Kidney (tissue), 14 donors: ENCODE data around the gene SLX4IP. TPM values are rescaled to one million over a fixed set of nuclear protein-coding genes. Genes with fewer than 3 reads are reported as not detected.
"Not testable (repeated sequence)": the region's sequence is repeated elsewhere in the genome, so short reads cannot be mapped to it uniquely, and the experiment has no call there.

ENCODE experiments used
- DNase-seq, 5 donors: peaks; one replicate each; pipeline ENCODE4 v3.0.0-alpha.2; 2013 to 2020
- FAIRE-seq: peaks from 2 replicates; lab custom pipeline; 2012; peaks lifted over from hg19 to GRCh38; lab: Jason Lieb, UNC
- H3K27ac ChIP-seq, 2 donors: one replicate each; pipeline ENCODE4 v1.7.0; 2013; ENCODE audit warnings: low read depth in 2 of 2, low read length in 2 of 2, inconsistent platforms in 1 of 2
- H3K27me3 ChIP-seq: one replicate; pipeline ENCODE4 v1.7.1; 2013; ENCODE audit warnings: low read length, inconsistent platforms; ENCODE audit not compliant: control insufficient read depth, insufficient read depth
- H3K36me3 ChIP-seq, 3 donors: one replicate each; pipeline versions ENCODE4 v1.7.0 to v1.7.1; 2013; ENCODE audit warnings: low read length in 3 of 3, control low read depth in 1 of 3, inconsistent platforms in 1 of 3; ENCODE audit not compliant: insufficient read depth in 3 of 3, control insufficient read depth in 2 of 3
- H3K4me1 ChIP-seq, 3 donors: one replicate each; pipeline versions ENCODE4 v1.7.0 to v1.7.1; 2013; ENCODE audit warnings: low read length in 3 of 3, inconsistent platforms in 1 of 3, low read depth in 1 of 3; ENCODE audit not compliant: control insufficient read depth in 2 of 3, insufficient read depth in 2 of 3
- H3K4me3 ChIP-seq, 3 donors: one replicate each; pipeline versions ENCODE4 v1.7.0 to v1.8.1; 2013; ENCODE audit warnings: low read length in 3 of 3, control low read depth in 1 of 3, inconsistent platforms in 1 of 3
- H3K9ac ChIP-seq, 3 donors: one replicate each; pipeline versions ENCODE4 v1.7.0 to v1.7.1; 2013; ENCODE audit warnings: low read length in 3 of 3, control low read depth in 1 of 3, inconsistent platforms in 1 of 3
- H3K9me3 ChIP-seq, 3 donors: one replicate each; pipeline versions ENCODE4 v1.7.0 to v1.7.1; 2013; ENCODE audit warnings: low read length in 3 of 3, control low read depth in 1 of 3, inconsistent platforms in 1 of 3; ENCODE audit not compliant: control insufficient read depth in 2 of 3, insufficient read depth in 1 of 3
- intact Hi-C: fragments of 100-400 bp; cut with DNase I; formaldehyde crosslinking; loops from one replicate; pipeline ENCODE4 v1.11.1; 2022
- polyA plus RNA-seq: library from polyadenylated mRNA; stranded (reverse); fragments of 350-450 nt; fragmentation: Illumina TruSeq; extraction: RNeasy Lipid Tissue Mini Kit (QIAGEN cat#74804); gene quantifications from one replicate; pipeline ENCODE4 v1.2.3, GENCODE V29; 2014; ENCODE audit warnings: low read depth, low replicate concordance; ENCODE audit not compliant: insufficient read depth
- total RNA-seq: library from RNA; stranded (reverse); fragmentation: NEBNext Ultra II Directional; extraction: Animal tissue kit (Norgen Biotek cat#: 25700); gene quantifications from one replicate; pipeline ENCODE4 v1.2.1, GENCODE V29; 2021
- TF ChIP-seq, protein P1 (sequence below): IDR thresholded peaks from 3 replicates; pipeline ENCODE4 v1.5.1; 2012; ENCODE audit warnings: mild to moderate bottlenecking, moderate library complexity, borderline replicate concordance; ENCODE audit not compliant: insufficient read depth; ENCODE audit errors: extremely low read depth
- donor health status: control.
- donor health status: control.
- donor health status: control.
- donor health status: control.
- donor health status: control.
- donor health status: DM: yes; HTN: yes; CAD: no.
- donor health status: Normal renal cell carcinoma (clear cell type).

Gene SLX4IP
- total and polyA plus RNA-seq, 2 donors from 2014 or later = 2.6 to 7.6 TPM

DNA sequence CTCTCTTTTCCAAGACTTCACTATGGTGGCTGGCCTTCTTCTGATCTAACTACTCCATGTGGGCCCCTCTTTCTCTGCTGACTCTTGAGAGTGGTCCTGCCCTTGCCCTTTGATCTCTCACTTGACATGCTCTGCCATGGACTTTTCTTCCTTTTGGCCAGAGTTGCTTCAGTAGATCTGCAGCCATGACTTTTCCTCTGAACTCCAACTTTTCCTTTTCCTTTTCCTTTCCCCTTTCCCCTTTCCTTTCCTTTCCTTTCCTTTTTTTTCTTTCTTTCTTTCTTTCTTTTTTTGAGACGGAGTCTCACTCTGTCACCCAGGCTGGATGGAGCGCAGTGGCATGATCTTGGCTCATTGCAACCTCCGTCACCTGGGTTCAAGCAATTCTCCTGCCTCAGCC is 150.2 kb downstream of the SLX4IP start:
- H3K27me3 ChIP-seq = no peaks in the 10 kb centered on the region
- no peak overlapping the region for H3K4me3 ChIP-seq
- H3K4me1 ChIP-seq = no peaks in the 10 kb centered on the region
- no peaks in the 10 kb centered on the region for H3K36me3 ChIP-seq
- no peak for DNase-seq
- H3K27ac ChIP-seq = no peak overlapping the region
- intact Hi-C loops = no loop called here
- H3K9me3 ChIP-seq = no peaks in the 10 kb centered on the region
- no peak for FAIRE-seq
- TF ChIP-seq, protein P1, sequence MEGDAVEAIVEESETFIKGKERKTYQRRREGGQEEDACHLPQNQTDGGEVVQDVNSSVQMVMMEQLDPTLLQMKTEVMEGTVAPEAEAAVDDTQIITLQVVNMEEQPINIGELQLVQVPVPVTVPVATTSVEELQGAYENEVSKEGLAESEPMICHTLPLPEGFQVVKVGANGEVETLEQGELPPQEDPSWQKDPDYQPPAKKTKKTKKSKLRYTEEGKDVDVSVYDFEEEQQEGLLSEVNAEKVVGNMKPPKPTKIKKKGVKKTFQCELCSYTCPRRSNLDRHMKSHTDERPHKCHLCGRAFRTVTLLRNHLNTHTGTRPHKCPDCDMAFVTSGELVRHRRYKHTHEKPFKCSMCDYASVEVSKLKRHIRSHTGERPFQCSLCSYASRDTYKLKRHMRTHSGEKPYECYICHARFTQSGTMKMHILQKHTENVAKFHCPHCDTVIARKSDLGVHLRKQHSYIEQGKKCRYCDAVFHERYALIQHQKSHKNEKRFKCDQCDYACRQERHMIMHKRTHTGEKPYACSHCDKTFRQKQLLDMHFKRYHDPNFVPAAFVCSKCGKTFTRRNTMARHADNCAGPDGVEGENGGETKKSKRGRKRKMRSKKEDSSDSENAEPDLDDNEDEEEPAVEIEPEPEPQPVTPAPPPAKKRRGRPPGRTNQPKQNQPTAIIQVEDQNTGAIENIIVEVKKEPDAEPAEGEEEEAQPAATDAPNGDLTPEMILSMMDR = no peak
- H3K9ac ChIP-seq = no peak overlapping the region

GRCh38 chr20:10586296-10586695 is 151.2 kb downstream of the SLX4IP start:
- TF ChIP-seq, protein P1 = no peak
- DNase-seq (no peak), FAIRE-seq (no peak)
- H3K9ac ChIP-seq = no peak overlapping the region
- no peaks in the 10 kb centered on the region for H3K9me3 ChIP-seq
- no peaks in the 10 kb centered on the region for H3K36me3 ChIP-seq
- intact Hi-C loops = no loop called here
- H3K27ac ChIP-seq = no peak overlapping the region
- no peaks in the 10 kb centered on the region for H3K27me3 ChIP-seq
- peaks cover 0 to under 1% (median 0%) of the 10 kb centered on the region in 3 donors for H3K4me1 ChIP-seq
- H3K4me3 ChIP-seq = no peak overlapping the region

DNA sequence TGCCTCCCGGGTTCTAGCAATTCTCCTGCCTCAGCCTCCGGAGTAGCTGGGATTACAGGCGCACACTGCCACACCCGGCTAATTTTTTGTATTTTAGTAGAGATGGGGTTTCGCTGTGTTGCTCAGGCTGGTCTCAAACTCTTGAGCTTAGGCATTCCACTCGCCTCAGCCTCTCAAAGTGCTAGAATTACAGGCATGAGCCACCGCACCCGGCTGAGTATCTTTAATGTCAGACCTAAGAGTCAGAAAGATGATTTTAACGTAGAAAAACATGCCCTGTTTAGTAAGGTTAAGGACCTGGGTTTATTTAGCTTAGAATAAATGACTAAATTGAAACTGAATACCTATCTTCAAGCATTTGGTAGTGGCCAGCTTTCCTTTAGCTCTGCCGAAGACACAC is 155.3 kb downstream of the SLX4IP start:
- H3K27ac ChIP-seq = not testable (repeated sequence)

GRCh38 chr20:10590950-10591671 is 156.0 kb downstream of the SLX4IP start:
- no peak overlapping the region for H3K9ac ChIP-seq
- no peaks in the 10 kb centered on the region for H3K36me3 ChIP-seq
- FAIRE-seq (no peak), DNase-seq (peak in 1 of 5 donors; percentile 13)
- no peak overlapping the region for H3K4me3 ChIP-seq
- TF ChIP-seq, protein P1 = no peak
- intact Hi-C loops = no loop called here
- peaks cover 0 to 2% (median 0%) of the 10 kb centered on the region in 3 donors for H3K4me1 ChIP-seq
- H3K9me3 ChIP-seq = no peaks in the 10 kb centered on the region
- peak overlapping the region; percentile 2 to 4 for H3K27ac ChIP-seq
- no peaks in the 10 kb centered on the region for H3K27me3 ChIP-seq

More for the DNA sequence above, 155.3 kb downstream of the SLX4IP start:
- H3K4me3 ChIP-seq, H3K9ac ChIP-seq, H3K4me1 ChIP-seq, intact Hi-C loops, H3K9me3 ChIP-seq, FAIRE-seq, DNase-seq, H3K36me3 ChIP-seq, H3K27me3 ChIP-seq: not testable (repeated sequence)
